ENCODE results near the gene ZPR1.

- TF ChIP-seq, protein P1, sequence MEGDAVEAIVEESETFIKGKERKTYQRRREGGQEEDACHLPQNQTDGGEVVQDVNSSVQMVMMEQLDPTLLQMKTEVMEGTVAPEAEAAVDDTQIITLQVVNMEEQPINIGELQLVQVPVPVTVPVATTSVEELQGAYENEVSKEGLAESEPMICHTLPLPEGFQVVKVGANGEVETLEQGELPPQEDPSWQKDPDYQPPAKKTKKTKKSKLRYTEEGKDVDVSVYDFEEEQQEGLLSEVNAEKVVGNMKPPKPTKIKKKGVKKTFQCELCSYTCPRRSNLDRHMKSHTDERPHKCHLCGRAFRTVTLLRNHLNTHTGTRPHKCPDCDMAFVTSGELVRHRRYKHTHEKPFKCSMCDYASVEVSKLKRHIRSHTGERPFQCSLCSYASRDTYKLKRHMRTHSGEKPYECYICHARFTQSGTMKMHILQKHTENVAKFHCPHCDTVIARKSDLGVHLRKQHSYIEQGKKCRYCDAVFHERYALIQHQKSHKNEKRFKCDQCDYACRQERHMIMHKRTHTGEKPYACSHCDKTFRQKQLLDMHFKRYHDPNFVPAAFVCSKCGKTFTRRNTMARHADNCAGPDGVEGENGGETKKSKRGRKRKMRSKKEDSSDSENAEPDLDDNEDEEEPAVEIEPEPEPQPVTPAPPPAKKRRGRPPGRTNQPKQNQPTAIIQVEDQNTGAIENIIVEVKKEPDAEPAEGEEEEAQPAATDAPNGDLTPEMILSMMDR (IDR thresholded peaks at IDR 0.05) = no peak
- no peak for TF ChIP-seq POLR2A (IDR thresholded peaks at IDR 0.05)
Measured at GRCh38 chr11:116826751-116827431, 39.1 kb upstream of the ZPR1 start.
